HFF-Myc (cell line): ENCODE measurements around the gene SBDS.

Experiments used
- DNase-seq: peaks from one replicate; pipeline ENCODE4 v3.0.0-alpha.2; 2011; ENCODE audit warnings: low read depth; ENCODE audit errors: extremely low read depth
- H3K4me3 ChIP-seq: replicated peaks from 2 replicates; pipeline ENCODE4 v1.5.1; 2011; ENCODE audit warnings: low read depth, mild to moderate bottlenecking, control low read depth, low read length
- CTCF ChIP-seq: IDR thresholded peaks from 2 replicates; pipeline ENCODE4 v1.5.1; 2012; ENCODE audit warnings: mild to moderate bottlenecking, low read depth, low read length, control low read depth; ENCODE audit errors: missing control alignments

SBDS gene

GRCh38 chr7:66953044-66953427 lies 42.4 kb downstream of the SBDS start:
- H3K4me3 ChIP-seq: no peak overlapping the region
- no peak for DNase-seq
- no peak for TF ChIP-seq CTCF

- no peak overlapping the region for H3K4me3 ChIP-seq
- TF ChIP-seq CTCF: no peak
- DNase-seq: peak; percentile 85
These were observed 42.9 kb downstream of the SBDS start for GRCh38 chr7:66952343-66953043.

GRCh38 chr7:66950763-66951162 lies 44.6 kb downstream of the SBDS start:
- TF ChIP-seq CTCF: no peak
- DNase-seq: no peak
- no peak overlapping the region for H3K4me3 ChIP-seq

- no peak for DNase-seq
- H3K4me3 ChIP-seq: no peak overlapping the region
- no peak for TF ChIP-seq CTCF
These were observed 45.1 kb downstream of the SBDS start for GRCh38 chr7:66950311-66950710.

- no peak overlapping the region for H3K4me3 ChIP-seq
- TF ChIP-seq CTCF: no peak
- no peak for DNase-seq
These were observed 46.8 kb downstream of the SBDS start for GRCh38 chr7:66948480-66949109.

GRCh38 chr7:66946545-66946944 lies 48.8 kb downstream of the SBDS start:
- no peak for DNase-seq
- no peak for TF ChIP-seq CTCF
- H3K4me3 ChIP-seq: no peak overlapping the region

- DNase-seq: no peak
- no peak overlapping the region for H3K4me3 ChIP-seq
- TF ChIP-seq CTCF: no peak
These were observed 56.1 kb downstream of the SBDS start for GRCh38 chr7:66939325-66939724.
